ENCODE data around the gene AGBL5. TPM values are rescaled to one million over a fixed set of nuclear protein-coding genes. Genes with fewer than 3 reads are reported as not detected.

AGBL5 gene
- polyA plus RNA-seq, 1 donor (not counting 4 experiments of a cell fraction or from before 2014, with no cell fraction given), result 25.5 TPM

GRCh38 chr2:27088634-27089033 lies 37.2 kb downstream of the AGBL5 start:
- dilution Hi-C loops (cut with MboI; ENCODE audit: extremely low pct_ligation_motif_present, low sequenced_read_pairs), result no loop called here
- no peak for DNase-seq (ENCODE audit: low read depth, low spot score)

GRCh38 chr2:27089111-27089954 lies 37.9 kb downstream of the AGBL5 start:
- Histone ChIP-seq H3K79me2 (ENCODE audit: control insufficient read depth, insufficient read depth, low read length) (no peaks in the 10 kb centered on the region), H2AFZ (ENCODE audit: control insufficient read depth, low read length) (no peak overlapping the region), H3K9me1 (ENCODE audit: control insufficient read depth, extremely low read depth, insufficient read depth, low read length) (no peaks in the 10 kb centered on the region), H3K27me3 (ENCODE audit: control insufficient read depth, extremely low read depth, insufficient read depth, low read length) (no peaks in the 10 kb centered on the region), H3K4me3 (ENCODE audit: control insufficient read depth in 2 of 3, extremely low read depth in 1 of 3, insufficient read depth in 2 of 3, low read depth in 1 of 3, low read length in 3 of 3) (no peak overlapping the region), H3K36me3 (ENCODE audit: control insufficient read depth in 2 of 2, extremely low read depth in 1 of 2, insufficient read depth in 2 of 2, low read length in 2 of 2) (no peaks in the 10 kb centered on the region), H3K27ac (ENCODE audit: control insufficient read depth, insufficient read depth, low read length) (no peak overlapping the region), H3K4me1 (ENCODE audit: control insufficient read depth, extremely low read depth, insufficient read depth, low read length) (peaks cover 10% of the 10 kb centered on the region), H3K4me2 (ENCODE audit: control insufficient read depth, extremely low read depth, insufficient read depth, low read depth, low read length) (no peak overlapping the region), H4K20me1 (ENCODE audit: control insufficient read depth, extremely low read depth, insufficient read depth, low read length) (no peaks in the 10 kb centered on the region), H3K9me3 (ENCODE audit: control insufficient read depth, low read depth, low read length) (no peaks in the 10 kb centered on the region), H3K9ac (ENCODE audit: control insufficient read depth, extremely low read depth, insufficient read depth, low read length) (no peak overlapping the region)
- no peak for DNase-seq (ENCODE audit: low read depth, low spot score)
- dilution Hi-C loops (cut with MboI; ENCODE audit: extremely low pct_ligation_motif_present, low sequenced_read_pairs), result no loop called here
- FAIRE-seq, result no peak
- TF ChIP-seq EZH2 (IDR thresholded peaks at IDR 0.05; ENCODE audit: low read length) (no peak), CTCF (optimal IDR thresholded peaks at IDR 0.05 in 1 of 3, IDR thresholded peaks at IDR 0.05 in 1 of 3, conservative IDR thresholded peaks at IDR 0.05 in 1 of 3; ENCODE audit: extremely low read depth in 1 of 3, insufficient read depth in 2 of 3, low read length in 3 of 3) (no peak)

More at GRCh38 chr2:27088634-27089033, 37.2 kb downstream of the AGBL5 start:
- no peak overlapping the region for H3K27ac ChIP-seq (ENCODE audit: control insufficient read depth, insufficient read depth, low read length)
- no peaks in the 10 kb centered on the region for H3K27me3 ChIP-seq (ENCODE audit: control insufficient read depth, extremely low read depth, insufficient read depth, low read length)
- no peak overlapping the region for H3K4me2 ChIP-seq (ENCODE audit: control insufficient read depth, extremely low read depth, insufficient read depth, low read depth, low read length)
- FAIRE-seq, result no peak
- H3K9ac ChIP-seq (ENCODE audit: control insufficient read depth, extremely low read depth, insufficient read depth, low read length), result no peak overlapping the region
- no peak for TF ChIP-seq EZH2 (IDR thresholded peaks at IDR 0.05; ENCODE audit: low read length)
- TF ChIP-seq CTCF (optimal IDR thresholded peaks at IDR 0.05 in 1 of 3, IDR thresholded peaks at IDR 0.05 in 1 of 3, conservative IDR thresholded peaks at IDR 0.05 in 1 of 3; ENCODE audit: extremely low read depth in 1 of 3, insufficient read depth in 2 of 3, low read length in 3 of 3), result no peak
- no peak overlapping the region for H2AFZ ChIP-seq (ENCODE audit: control insufficient read depth, low read length)
- peaks cover 10% of the 10 kb centered on the region for H3K4me1 ChIP-seq (ENCODE audit: control insufficient read depth, extremely low read depth, insufficient read depth, low read length)
- H3K36me3 ChIP-seq (ENCODE audit: control insufficient read depth in 2 of 2, extremely low read depth in 1 of 2, insufficient read depth in 2 of 2, low read length in 2 of 2), result no peaks in the 10 kb centered on the region
- H3K9me1 ChIP-seq (ENCODE audit: control insufficient read depth, extremely low read depth, insufficient read depth, low read length), result no peaks in the 10 kb centered on the region
- H3K79me2 ChIP-seq (ENCODE audit: control insufficient read depth, insufficient read depth, low read length), result no peaks in the 10 kb centered on the region
- no peaks in the 10 kb centered on the region for H3K9me3 ChIP-seq (ENCODE audit: control insufficient read depth, low read depth, low read length)
- H3K4me3 ChIP-seq (ENCODE audit: control insufficient read depth in 2 of 3, extremely low read depth in 1 of 3, insufficient read depth in 2 of 3, low read depth in 1 of 3, low read length in 3 of 3), result no peak overlapping the region
- no peaks in the 10 kb centered on the region for H4K20me1 ChIP-seq (ENCODE audit: control insufficient read depth, extremely low read depth, insufficient read depth, low read length)
